Gastroesophageal sphincter (tissue), 4 donors: ENCODE data around the gene HELZ. TPM values are rescaled to one million over a fixed set of nuclear protein-coding genes. Genes with fewer than 3 reads are reported as not detected.

ENCODE experiments used
- ATAC-seq: fragments of 150-250 bp; one replicate; pipeline ENCODE4 v1.9.1; 2016; ENCODE audit warnings: mild to moderate bottlenecking, moderate library complexity
- H3K27ac ChIP-seq, 4 donors: fragments of 200-600 bp; sonication (generic) in 3 of 4; 1 replicate in 3 of 4; 2 replicates in 1 of 4; pipeline ENCODE4 v1.5.1; 2016 to 2019
- H3K27me3 ChIP-seq: fragments of 200-600 bp; sonication (generic); one replicate; pipeline ENCODE4 v1.5.1; 2019
- H3K36me3 ChIP-seq, 2 donors: fragments of 200-600 bp; sonication (generic); one replicate each; pipeline ENCODE4 v1.5.1; 2019; ENCODE audit warnings: control low read depth in 1 of 2
- H3K4me1 ChIP-seq, 3 donors: fragments of 200-600 bp; sonication (generic); 1 replicate in 2 of 3; 2 replicates in 1 of 3; pipeline ENCODE4 v1.5.1; 2016 to 2019; ENCODE audit warnings: control low read depth in 2 of 3
- H3K4me3 ChIP-seq, 2 donors: fragments of 200-600 bp; sonication (generic); one replicate each; pipeline ENCODE4 v1.5.1; 2019; ENCODE audit warnings: mild to moderate bottlenecking in 1 of 2, moderate library complexity in 1 of 2
- H3K9me3 ChIP-seq, 3 donors: fragments of 200-600 bp; sonication (generic); one replicate each; pipeline ENCODE4 v1.5.1; 2017 to 2019; ENCODE audit warnings: control low read depth in 2 of 3
- EP300 ChIP-seq: sonication (generic); formaldehyde crosslinking; IDR thresholded peaks from one replicate; pipeline ENCODE4 v1.6.1; 2017; ENCODE audit warnings: antibody characterized with exemption, mild to moderate bottlenecking
- POLR2A ChIP-seq, 2 donors: fragments of 450-650 bp; IDR thresholded peaks; one replicate each; pipeline ENCODE4 v1.6.1; 2017; ENCODE audit warnings: antibody characterized with exemption in 2 of 2, mild to moderate bottlenecking in 2 of 2, moderate library complexity in 1 of 2
- POLR2AphosphoS5 ChIP-seq: sonication (generic); formaldehyde crosslinking; IDR thresholded peaks from one replicate; pipeline ENCODE4 v1.6.1; 2017; ENCODE audit warnings: antibody characterized with exemption
- WGBS, 2 donors: methylation state at CpG; one replicate each; pipeline ENCODE4 v1.1.5; 2018; ENCODE audit warnings: low coverage in 1 of 2; 5-methylcytosine and 5-hydroxymethylcytosine counted together
- total RNA-seq, 4 donors: library from RNA; depleted of rRNA; stranded (reverse); fragments of >200 nt; gene quantifications; one replicate each; pipeline ENCODE4 v1.1.0, GENCODE V29; 2016
- TF ChIP-seq, protein P1 (sequence below), 4 experiments: fragments of 200-600 bp in 2 of 4; fragments of 450-650 bp in 2 of 4; sonication (generic) in 1 of 4; IDR thresholded peaks; one replicate each; pipeline ENCODE4 v1.5.1; 2017 to 2019; ENCODE audit warnings: antibody characterized with exemption in 4 of 4, mild to moderate bottlenecking in 2 of 4, moderate library complexity in 2 of 4

The HELZ gene
- total RNA-seq, 4 donors from 2014 or later = 43.7 to 70.2 (median 58.3) TPM

DNA sequence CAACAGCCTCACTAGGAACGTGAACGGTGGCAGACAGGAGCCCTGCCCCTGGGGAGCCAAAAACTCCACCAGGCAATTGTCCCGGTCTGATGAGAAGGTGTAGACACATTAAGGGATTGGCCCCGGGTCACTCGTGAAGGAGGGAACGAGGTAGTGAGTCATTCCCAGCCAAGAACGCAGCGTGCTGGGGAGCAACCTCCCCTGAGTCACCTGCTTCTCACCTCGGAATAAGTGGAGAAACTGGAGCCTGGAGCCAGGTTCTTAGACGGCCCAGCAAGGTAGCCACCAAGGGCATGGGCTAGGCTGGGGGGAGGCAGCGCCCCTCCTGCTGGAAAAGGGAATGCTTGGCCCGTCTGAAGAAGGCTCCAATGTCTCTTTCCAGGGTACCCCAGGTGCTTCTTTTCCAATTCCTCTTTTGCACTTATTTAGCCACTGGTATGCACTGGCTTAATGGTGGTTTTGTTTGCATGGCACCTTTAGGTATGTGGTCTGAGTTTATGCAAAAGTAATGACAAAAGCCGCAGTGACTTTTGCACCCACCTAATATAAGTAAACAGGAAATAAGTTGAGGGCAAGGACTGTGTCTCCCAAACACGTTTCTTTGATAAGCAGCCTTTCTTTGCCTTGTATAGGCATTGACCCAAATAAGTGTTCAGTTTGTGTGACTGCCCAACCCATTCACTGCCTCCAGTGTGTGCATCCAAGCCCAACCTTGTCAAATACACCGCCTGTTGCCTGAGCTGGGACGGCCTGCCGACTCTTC is 1.8 kb upstream of the HELZ start:
- H3K4me1 ChIP-seq = peaks cover 0 to 39% (median 13%) of the 10 kb centered on the region in 3 donors
- H3K9me3 ChIP-seq = no peaks in the 10 kb centered on the region
- WGBS, 2 donors = 65 to 69% methylated on average over 12 to 13 of the region's 17 CpGs
- H3K27ac ChIP-seq = no peak overlapping the region
- peak overlapping the region in 1 of 2 donors; percentile 99 for H3K4me3 ChIP-seq
- no peak for ATAC-seq
- H3K27me3 ChIP-seq = no peaks in the 10 kb centered on the region
- no peaks in the 10 kb centered on the region for H3K36me3 ChIP-seq
- TF ChIP-seq EP300 = no peak
- TF ChIP-seq, protein P1, sequence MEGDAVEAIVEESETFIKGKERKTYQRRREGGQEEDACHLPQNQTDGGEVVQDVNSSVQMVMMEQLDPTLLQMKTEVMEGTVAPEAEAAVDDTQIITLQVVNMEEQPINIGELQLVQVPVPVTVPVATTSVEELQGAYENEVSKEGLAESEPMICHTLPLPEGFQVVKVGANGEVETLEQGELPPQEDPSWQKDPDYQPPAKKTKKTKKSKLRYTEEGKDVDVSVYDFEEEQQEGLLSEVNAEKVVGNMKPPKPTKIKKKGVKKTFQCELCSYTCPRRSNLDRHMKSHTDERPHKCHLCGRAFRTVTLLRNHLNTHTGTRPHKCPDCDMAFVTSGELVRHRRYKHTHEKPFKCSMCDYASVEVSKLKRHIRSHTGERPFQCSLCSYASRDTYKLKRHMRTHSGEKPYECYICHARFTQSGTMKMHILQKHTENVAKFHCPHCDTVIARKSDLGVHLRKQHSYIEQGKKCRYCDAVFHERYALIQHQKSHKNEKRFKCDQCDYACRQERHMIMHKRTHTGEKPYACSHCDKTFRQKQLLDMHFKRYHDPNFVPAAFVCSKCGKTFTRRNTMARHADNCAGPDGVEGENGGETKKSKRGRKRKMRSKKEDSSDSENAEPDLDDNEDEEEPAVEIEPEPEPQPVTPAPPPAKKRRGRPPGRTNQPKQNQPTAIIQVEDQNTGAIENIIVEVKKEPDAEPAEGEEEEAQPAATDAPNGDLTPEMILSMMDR (IDR thresholded peaks at IDR 0.05) = no peak
- TF ChIP-seq POLR2A (IDR thresholded peaks at IDR 0.05) = no peak
- TF ChIP-seq POLR2AphosphoS5 = no peak

DNA sequence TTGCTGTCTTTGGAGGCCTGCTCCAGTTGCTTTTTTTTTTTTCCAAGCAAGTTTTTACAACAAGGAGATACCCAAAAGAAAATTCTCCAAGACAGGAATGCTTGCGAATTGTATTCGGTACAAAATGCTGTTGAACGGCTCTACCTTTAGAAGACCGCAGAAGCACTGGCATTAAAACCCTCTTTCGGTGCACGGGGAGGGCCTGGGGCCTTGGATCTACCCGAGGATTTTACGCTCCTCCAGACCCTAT is 1.3 kb upstream of the HELZ start:
- Histone ChIP-seq H3K4me3 (peak overlapping the region; percentile 93 to 99), H3K4me1 (peaks cover 0 to 44% (median 18%) of the 10 kb centered on the region in 3 donors), H3K27me3 (no peaks in the 10 kb centered on the region), H3K36me3 (no peaks in the 10 kb centered on the region), H3K27ac (peak overlapping the region in 1 of 4 donors; percentile 88), H3K9me3 (no peaks in the 10 kb centered on the region)
- ATAC-seq = no peak
- TF ChIP-seq EP300 (no peak), POLR2A (IDR thresholded peaks at IDR 0.05) (no peak)
- WGBS, 2 donors = 35 to 42% methylated on average over 7 to 8 of the region's 8 CpGs

DNA sequence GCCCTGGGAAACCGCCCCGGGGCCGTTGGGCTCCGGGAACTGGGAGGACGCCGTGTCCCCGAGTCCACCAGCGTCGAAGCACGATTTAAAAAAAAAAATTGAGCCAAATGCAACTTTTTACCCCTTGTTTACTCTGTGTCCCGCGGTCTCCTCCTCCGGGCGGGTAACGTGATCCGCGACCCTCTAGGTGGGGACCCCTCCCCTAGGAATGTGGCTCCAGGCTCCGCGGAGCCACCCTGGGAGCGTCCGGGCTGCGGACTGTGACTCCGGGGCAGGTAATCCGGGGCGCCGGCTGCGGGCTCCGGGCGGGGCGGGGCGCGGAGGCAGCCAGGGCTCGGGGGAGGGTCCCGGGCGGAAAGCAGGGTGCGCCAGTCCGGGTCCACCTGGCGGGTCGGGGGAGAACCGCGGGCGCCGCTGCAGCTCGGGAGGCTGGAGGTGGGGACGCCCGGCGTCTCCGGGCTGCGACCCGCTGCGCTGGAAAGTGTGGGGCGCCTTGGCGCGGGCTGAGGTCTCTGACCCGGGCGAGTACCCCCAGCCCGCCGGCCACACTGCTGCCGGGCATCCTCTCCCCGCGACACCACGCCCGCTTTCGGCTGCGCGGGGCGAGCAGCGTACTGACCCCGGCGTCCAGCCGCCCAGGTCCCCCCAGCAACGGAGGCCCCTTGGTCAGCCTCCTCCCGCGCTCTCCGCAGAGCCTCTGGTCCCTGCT is 852 bp upstream of the HELZ start:
- ATAC-seq = peak; percentile 26
- H3K36me3 ChIP-seq = no peaks in the 10 kb centered on the region
- TF ChIP-seq EP300 (no peak), POLR2AphosphoS5 (no peak), POLR2A (IDR thresholded peaks at IDR 0.05) (no peak)
- TF ChIP-seq, protein P1 (IDR thresholded peaks at IDR 0.05) = no peak
- peak overlapping the region; percentile 93 to 99 for H3K4me3 ChIP-seq
- H3K4me1 ChIP-seq = peaks cover 0 to 49% (median 19%) of the 10 kb centered on the region in 3 donors
- 7% methylated on average over 3 of the region's 75 CpGs; no CpG with 5 or more reads in 1 of the 2 donors for WGBS, 2 donors
- H3K27me3 ChIP-seq = no peaks in the 10 kb centered on the region
- no peaks in the 10 kb centered on the region for H3K9me3 ChIP-seq
- H3K27ac ChIP-seq = peak overlapping the region in 3 of 4 donors; percentile 80 to 88 (median 83)

DNA sequence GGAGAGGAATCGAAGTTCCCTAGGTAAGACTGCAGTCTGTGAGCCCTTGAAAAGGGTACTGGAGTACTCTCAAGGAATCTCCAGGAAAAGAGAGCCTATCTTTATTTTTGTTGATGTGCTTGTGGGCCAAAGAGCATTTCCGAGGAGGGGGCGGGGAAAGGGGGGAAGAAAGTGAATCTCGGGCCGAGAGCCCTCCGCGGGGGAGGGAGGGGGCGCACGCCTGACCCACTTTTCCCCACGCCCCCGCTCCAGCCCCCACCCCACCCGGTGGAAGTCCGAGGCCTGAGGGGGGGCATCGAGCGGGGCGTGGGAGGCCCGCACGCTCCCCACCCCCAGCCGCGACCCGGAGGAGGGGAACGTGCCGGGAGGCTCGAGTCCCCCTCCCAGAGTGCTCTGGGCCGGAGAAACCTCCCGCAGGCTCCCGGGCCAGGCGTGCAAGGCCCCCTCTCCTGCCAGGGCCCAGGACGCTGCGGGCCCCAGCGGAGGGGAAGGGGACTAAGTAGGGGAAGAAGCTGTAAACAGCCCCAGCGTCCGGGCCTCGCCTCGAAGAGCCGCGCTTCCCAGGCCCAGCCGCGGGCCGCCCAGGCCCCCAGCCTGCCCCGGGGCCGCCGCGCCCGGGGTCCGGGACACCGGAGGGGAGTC is 444 bp downstream of the HELZ start:
- ATAC-seq = peak; percentile 5

DNA sequence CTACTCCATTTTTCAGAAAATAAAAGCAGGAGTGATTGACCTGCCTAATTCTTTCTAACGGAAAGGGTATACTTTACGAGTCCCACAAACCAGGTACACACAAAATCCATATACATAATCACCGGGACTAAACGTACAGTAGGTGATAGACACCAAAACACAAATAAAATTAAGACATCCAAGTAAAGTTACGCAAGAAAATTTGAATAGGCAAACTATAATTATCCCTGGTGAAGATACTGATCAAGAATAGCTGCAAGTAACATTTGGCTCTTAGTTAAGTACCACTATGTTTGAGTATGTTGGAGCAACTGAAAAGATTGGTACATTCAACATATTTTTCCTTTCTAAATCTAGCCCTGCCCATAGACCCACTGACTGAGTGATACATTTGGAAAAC is 1.7 kb downstream of the HELZ start:
- Histone ChIP-seq H3K4me1 (peaks cover 0 to 66% (median 19%) of the 10 kb centered on the region in 3 donors), H3K9me3 (no peaks in the 10 kb centered on the region), H3K4me3 (peak overlapping the region in 1 of 2 donors; percentile 99), H3K27ac (no peak overlapping the region), H3K36me3 (peaks cover 0 to 11% of the 10 kb centered on the region in 2 donors), H3K27me3 (no peaks in the 10 kb centered on the region)
- TF ChIP-seq, protein P1 (IDR thresholded peaks at IDR 0.05) = no peak
- TF ChIP-seq POLR2A (IDR thresholded peaks at IDR 0.05) (no peak), POLR2AphosphoS5 (no peak), EP300 (no peak)
- no peak for ATAC-seq
- 74 to 86% methylated on average over 3 to 5 of the region's 5 CpGs for WGBS, 2 donors

More for the DNA sequence above, 444 bp downstream of the HELZ start:
- no peak for TF ChIP-seq POLR2AphosphoS5
- no peak for TF ChIP-seq EP300
- TF ChIP-seq, protein P1 (IDR thresholded peaks at IDR 0.05) = no peak
- no peak for TF ChIP-seq POLR2A (IDR thresholded peaks at IDR 0.05)
- H3K9me3 ChIP-seq = no peaks in the 10 kb centered on the region
- H3K27ac ChIP-seq = peak overlapping the region; percentile 62 to 88 (median 82)
- peaks cover 0 to 62% (median 19%) of the 10 kb centered on the region in 3 donors for H3K4me1 ChIP-seq
- H3K27me3 ChIP-seq = no peaks in the 10 kb centered on the region
- peak overlapping the region; percentile 93 to 99 for H3K4me3 ChIP-seq
- no peaks in the 10 kb centered on the region for H3K36me3 ChIP-seq
- 0% methylated on average over 1 of the region's 47 CpGs for WGBS, 2 donors
